H1 (cell line): ENCODE results near the gene SLC24A3. TPM values are rescaled to one million over a fixed set of nuclear protein-coding genes. Genes with fewer than 3 reads are reported as not detected.

Experiments
- MAFK ChIP-seq: IDR thresholded peaks from 2 replicates; pipeline ENCODE4 v1.6.1; 2012; ENCODE audit warnings: low read depth, mild to moderate bottlenecking, improper control_type of control experiment, low read length
- polyA plus RNA-seq, 7 experiments: library from polyadenylated mRNA; depleted of rRNA in 3 of 7; stranded (reverse) in 5 of 7; unstranded in 2 of 7; fragments of >200 nt in 5 of 7; fragments of 200-250 nt in 2 of 7; gene quantifications; 1 replicate in 5 of 7; 2 replicates in 1 of 7; 4 replicates in 1 of 7; pipeline versions ENCODE4 v1.2.1 to v1.2.3, GENCODE V29; 2011 to 2013; ENCODE audit warnings: missing spikeins in 2 of 7, mixed read lengths in 2 of 7
- total RNA-seq: library from RNA; stranded (reverse); fragmentation: NEBNext Ultra II Directional; extraction: Animal tissue kit (Norgen Biotek cat#: 25700); gene quantifications from 2 replicates; pipeline ENCODE4 v1.2.1, GENCODE V29; 2021

The SLC24A3 gene
- total and polyA plus RNA-seq, 2 of the 8 experiments (the other 6 are each of a cell fraction or from before 2014, with no cell fraction given) = 4.5 to 6.3 TPM

DNA sequence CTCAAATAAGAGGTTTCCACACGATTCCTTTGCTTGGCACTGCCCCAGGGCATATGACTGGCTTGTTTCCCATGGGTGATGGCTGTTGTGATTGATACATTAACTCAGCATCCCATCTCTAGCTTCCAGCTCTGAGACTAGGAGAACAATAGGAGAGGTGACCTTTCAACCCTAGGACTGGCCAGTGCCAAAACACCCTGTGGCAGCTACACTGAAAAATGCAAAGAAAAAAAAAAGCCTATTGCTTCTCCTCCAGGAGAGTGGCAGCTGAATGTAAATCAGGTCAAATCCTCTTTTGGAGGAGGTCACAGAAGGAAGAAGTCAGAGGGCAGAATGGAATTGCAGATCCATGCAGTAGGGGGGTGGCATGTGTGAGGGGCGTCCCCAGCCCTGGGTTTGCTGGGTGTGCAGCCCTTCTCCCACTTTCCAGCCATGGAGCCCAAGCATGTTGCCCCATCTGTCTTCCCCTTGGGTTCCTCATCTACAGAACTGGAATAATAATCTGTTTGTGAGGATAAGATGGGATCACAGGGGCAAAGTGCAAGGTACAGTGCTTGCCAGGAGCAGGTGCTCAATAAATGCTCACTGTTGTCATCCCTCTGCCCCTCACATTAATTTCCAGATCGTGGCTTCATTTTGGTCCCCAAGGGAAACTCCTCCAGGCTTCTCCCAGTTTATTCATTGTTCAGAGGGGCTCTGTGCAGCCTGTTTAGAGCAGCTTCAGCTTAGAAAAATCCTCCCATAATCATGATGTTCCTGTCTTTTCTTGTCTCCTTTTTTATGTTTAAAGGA is 300.6 kb downstream of the SLC24A3 start (continued):
- no peak for TF ChIP-seq MAFK
